IMR-90 (cell line): ENCODE results near the gene CADM1.

ENCODE experiments used
- FOS ChIP-seq: fragments of 150-350 bp; IDR thresholded peaks from 2 replicates; pipeline ENCODE4 v1.6.1; 2016; ENCODE audit warnings: low read depth, low read length
- MAFK ChIP-seq: IDR thresholded peaks from 2 replicates; pipeline ENCODE4 v1.6.1; 2012; ENCODE audit warnings: low read depth, low read length, improper control_type of control experiment
- TF ChIP-seq, protein P1 (sequence below): conservative IDR thresholded peaks from 2 replicates; pipeline ENCODE4 v1.5.1; 2012; ENCODE audit warnings: mild to moderate bottlenecking, low read depth, low read length, improper control_type of control experiment

DNA sequence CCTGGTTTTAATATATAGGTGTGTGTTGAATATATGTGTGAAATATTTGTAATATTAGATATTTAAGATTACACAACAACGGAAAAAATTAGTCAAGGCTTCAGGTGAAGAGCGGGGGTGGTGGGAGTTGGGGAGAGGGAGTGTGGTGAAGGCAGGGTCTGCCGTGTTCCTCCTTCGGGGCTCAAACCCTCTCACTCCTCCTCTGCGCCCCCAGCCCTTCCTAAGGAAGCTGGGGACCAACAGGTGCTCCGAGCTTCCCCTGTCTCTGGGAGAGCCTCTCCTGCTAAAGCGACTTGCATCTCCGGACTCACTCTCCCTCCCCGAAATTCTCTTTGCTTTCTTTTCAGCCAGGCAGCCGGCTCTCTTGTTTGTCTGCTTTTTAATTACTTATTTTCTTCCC, 960 bp upstream of the CADM1 start:
- TF ChIP-seq, protein P1, sequence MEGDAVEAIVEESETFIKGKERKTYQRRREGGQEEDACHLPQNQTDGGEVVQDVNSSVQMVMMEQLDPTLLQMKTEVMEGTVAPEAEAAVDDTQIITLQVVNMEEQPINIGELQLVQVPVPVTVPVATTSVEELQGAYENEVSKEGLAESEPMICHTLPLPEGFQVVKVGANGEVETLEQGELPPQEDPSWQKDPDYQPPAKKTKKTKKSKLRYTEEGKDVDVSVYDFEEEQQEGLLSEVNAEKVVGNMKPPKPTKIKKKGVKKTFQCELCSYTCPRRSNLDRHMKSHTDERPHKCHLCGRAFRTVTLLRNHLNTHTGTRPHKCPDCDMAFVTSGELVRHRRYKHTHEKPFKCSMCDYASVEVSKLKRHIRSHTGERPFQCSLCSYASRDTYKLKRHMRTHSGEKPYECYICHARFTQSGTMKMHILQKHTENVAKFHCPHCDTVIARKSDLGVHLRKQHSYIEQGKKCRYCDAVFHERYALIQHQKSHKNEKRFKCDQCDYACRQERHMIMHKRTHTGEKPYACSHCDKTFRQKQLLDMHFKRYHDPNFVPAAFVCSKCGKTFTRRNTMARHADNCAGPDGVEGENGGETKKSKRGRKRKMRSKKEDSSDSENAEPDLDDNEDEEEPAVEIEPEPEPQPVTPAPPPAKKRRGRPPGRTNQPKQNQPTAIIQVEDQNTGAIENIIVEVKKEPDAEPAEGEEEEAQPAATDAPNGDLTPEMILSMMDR = no peak
- TF ChIP-seq FOS (no peak), MAFK (no peak)
